NCI-H226 (cell line): ENCODE measurements around the gene SLC6A19.

ENCODE experiments used
- DNase-seq: peaks from one replicate; pipeline ENCODE4 v3.0.0-alpha.2; 2015

Gene SLC6A19

GRCh38 chr5:1167361-1167727 lies 34.1 kb upstream of the SLC6A19 start:
- no peak for DNase-seq

GRCh38 chr5:1167728-1168709 lies 33.4 kb upstream of the SLC6A19 start:
- peak; percentile 30 for DNase-seq

DNA sequence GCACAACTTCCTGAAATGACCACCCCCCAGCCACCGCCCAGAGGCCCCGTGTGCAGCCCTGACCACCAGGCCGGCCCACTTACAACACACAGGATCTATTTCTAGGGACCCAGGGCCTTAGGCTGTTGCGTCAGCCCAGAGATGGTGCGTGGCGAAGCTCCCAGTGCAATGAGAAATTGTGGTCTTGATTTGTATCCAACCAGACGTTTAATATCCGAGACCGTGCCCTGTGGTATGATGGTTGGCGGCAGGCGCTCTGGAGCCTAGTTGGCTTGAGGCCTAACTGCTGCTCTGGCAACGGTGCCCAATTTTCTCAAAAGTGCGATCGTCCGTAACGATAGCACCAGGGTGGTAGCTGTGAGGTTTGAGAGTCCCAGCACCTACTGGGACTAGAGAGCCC lies 32.6 kb upstream of the SLC6A19 start:
- no peak for DNase-seq

- no peak for DNase-seq
Observed at GRCh38 chr5:1169211-1170115, 31.9 kb upstream of the SLC6A19 start.

GRCh38 chr5:1171340-1171941 lies 30.0 kb upstream of the SLC6A19 start:
- no peak for DNase-seq

DNA sequence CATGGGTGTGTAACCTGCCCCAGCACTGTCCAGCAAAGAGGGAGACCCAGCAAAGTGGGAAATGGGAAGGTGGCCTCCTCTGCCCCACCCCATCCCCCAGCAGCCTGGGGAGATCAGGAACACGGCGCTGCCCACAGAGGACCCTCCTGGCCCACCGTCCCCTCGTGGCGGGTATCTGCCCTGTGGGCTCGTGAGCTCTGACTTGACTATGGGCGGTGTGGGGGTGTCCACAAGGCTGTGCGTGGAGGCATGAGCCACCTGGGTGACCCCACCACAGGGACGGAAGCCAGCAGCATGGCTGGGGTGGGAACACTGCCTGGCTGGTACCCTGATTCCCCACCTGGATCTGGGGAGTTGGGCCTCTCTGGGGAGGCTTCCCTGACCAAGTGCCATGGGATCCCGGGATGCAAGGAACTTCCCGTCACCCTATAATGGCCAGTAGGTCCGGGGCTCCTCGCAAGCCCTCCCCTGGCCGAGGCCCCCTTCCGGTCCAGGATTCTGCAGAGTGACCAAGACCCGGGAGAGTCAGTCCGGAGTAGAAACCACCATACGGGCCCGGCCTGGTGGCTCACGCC lies 29.3 kb upstream of the SLC6A19 start:
- DNase-seq: no peak

GRCh38 chr5:1172670-1173404 lies 28.6 kb upstream of the SLC6A19 start:
- no peak for DNase-seq

GRCh38 chr5:1173485-1174070 lies 27.8 kb upstream of the SLC6A19 start:
- DNase-seq: no peak

DNA sequence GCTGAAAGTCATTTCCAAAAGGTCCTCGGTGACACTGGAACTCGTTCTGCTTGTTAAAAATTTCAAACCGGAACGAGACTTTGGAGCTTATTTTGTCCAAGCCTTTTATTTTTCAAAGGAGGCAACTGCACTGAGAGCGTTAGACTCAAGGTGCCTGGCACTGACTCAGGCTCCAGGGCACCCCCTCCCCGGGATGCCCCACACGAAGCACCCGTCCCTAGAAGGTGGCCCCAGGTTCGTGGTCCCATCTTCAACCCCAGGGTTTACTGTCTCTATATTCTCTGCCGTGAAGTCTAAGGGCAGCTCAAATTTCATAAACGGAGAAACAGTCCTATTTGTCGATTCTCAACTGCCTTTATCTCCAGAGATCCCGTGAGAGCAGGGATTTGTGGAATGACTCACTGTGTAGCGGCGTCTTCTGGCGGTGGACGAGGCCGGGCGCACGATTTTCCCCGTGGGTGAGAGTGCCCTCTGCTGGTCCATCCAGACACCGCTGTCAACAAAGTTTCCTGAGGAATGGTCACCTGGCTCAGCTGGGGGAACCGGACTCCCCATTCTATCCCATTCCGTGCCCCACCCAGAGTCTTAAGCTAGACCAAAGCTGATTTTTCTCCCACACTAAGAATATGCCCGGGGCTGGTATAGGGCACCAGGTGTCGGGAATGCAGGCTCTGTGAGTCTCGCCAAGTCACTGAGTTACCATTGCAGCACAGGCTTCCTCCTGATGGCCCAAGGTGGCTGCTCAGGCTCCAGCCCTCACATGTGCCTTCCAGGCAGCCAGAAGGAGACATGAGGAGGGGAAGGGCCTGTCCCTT lies 27.1 kb upstream of the SLC6A19 start:
- peak; percentile 73 for DNase-seq

- DNase-seq: no peak
Observed at GRCh38 chr5:1175015-1175414, 26.4 kb upstream of the SLC6A19 start.

GRCh38 chr5:1175801-1176472 lies 25.5 kb upstream of the SLC6A19 start:
- no peak for DNase-seq

GRCh38 chr5:1176473-1177391 lies 24.7 kb upstream of the SLC6A19 start:
- no peak for DNase-seq

DNA sequence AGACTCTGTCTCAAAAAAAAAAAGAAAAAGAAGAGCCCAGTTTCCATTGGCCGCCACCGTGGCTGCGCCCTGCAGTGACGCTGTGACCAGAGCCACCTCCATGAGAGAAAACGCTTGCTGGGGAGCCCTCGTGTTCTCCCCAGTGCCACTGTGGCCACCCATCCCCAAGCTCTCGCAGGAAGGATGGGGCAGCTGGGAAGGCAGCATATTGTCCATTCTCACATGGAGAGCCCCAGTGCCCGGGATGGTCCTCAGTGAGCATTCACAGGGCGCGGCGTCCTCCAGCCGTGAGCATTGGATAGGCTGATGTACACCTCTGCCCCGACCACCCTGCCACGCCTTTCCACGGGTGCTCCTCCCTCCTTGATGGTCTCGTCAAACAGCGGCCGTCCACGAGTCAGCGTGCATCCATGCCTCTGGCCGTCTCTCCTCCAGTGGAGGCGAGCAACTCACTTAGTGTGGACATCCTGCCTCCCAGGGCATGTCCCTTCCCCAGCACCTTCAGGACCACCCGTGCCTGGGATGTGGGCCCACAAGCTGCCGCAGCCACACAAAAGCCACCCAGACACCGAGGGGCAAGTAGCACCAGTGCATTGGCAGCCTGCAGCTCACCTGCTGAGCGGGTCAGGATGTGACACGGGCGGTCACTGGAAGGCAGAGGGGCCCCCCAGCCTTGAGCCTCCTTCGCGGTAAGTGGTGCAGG lies 23.4 kb upstream of the SLC6A19 start:
- no peak for DNase-seq

DNA sequence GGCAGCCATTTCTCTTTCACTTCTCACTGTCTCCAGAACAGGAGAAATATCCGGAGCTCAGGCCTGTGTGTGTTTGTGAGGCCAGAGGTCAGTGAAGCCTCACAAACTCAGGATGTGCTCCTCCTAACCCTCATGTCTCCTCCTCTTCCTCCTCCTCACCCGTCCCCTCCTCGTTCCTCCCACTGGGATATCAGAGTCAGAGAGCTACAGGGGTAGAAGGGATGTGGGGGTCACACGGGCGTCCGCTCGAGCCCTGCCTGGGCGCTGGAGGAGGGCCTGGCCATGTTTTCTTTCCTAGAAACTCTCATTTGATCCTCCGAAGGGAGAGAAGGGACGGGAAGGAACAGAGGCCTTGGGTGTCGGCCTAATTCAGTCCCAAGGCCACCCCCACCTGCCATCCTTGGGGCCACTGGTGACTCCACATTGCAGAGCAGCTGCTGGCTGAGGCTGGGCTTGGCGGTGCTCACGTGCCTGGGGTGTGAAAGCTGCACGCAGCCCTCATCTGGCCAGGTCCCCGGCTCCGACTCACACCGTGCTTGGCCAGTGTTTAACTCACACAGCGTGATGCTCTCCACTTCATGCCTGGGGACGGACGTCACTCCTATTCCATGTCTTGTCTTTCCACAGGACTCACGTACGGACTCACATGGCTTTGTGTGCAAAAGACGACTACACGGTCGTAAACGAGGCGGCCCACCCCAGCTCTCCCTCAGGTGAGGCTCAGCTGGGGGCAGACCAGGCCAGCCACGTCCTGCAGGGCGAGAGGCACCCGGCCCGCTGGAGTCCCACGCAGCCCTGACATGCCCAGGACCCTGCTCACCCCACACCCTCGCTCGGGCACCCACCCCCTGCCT lies 22.6 kb upstream of the SLC6A19 start:
- DNase-seq: no peak

DNA sequence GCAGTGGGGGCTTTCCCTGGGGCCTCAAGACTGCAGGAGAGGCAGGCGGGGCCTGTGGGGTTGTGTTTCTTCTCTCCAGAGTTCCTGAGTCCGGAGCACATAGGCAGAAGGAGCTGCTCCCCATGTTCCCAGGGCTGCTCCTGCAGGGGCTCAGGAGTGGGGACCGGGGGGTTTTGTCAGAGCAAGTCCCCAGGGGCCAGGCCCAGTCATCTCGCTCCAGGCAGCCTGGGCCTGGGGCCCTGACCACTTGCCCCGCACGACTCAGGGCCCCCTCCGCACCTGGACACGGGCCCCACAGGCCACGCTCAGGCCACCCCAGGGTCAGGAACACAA lies 22.0 kb upstream of the SLC6A19 start:
- no peak for DNase-seq

GRCh38 chr5:1180096-1180495 lies 21.3 kb upstream of the SLC6A19 start:
- no peak for DNase-seq

- DNase-seq: no peak
Observed at GRCh38 chr5:1180841-1181271, 20.5 kb upstream of the SLC6A19 start.
